Neural progenitor cell (in vitro differentiated cells): ENCODE results near the gene MYRIP. TPM values are rescaled to one million over a fixed set of nuclear protein-coding genes. Genes with fewer than 3 reads are reported as not detected.
A peak's percentile ranks its signal among the peaks of the same experiment; 100 is the strongest.

ENCODE experiments used
- DNase-seq: peaks from one replicate; pipeline ENCODE4 v3.0.0-alpha.2; 2016; ENCODE audit warnings: low spot score
- H2AFZ ChIP-seq: fragments of 200-600 bp; sonication (generic); replicated peaks from 2 replicates; pipeline ENCODE4 v1.6.1; 2016; ENCODE audit warnings: antibody characterized with exemption
- H3F3A ChIP-seq: fragments of 200-600 bp; sonication (generic); 2 replicates; pipeline ENCODE4 v1.6.1; 2016; ENCODE audit warnings: antibody characterized with exemption, low read depth
- H3K27ac ChIP-seq: fragments of 200-600 bp; sonication (generic); 2 replicates; pipeline ENCODE4 v1.5.1; 2016; ENCODE audit warnings: mild to moderate bottlenecking
- H3K27me3 ChIP-seq: fragments of 200-600 bp; sonication (generic); 2 replicates; pipeline ENCODE4 v1.6.1; 2016; ENCODE audit warnings: mild to moderate bottlenecking, moderate library complexity
- H3K36me3 ChIP-seq: fragments of 200-600 bp; sonication (generic); 2 replicates; pipeline ENCODE4 v1.5.1; 2016
- H3K4me1 ChIP-seq: fragments of 200-600 bp; sonication (generic); 2 replicates; pipeline ENCODE4 v1.6.1; 2016; ENCODE audit warnings: mixed run types
- H3K4me2 ChIP-seq: fragments of 200-600 bp; sonication (generic); 2 replicates; pipeline ENCODE4 v1.6.1; 2016
- H3K4me3 ChIP-seq: fragments of 200-600 bp; sonication (generic); 2 replicates; pipeline ENCODE4 v1.5.1; 2016
- H3K79me2 ChIP-seq: fragments of 200-600 bp; sonication (generic); 2 replicates; pipeline ENCODE4 v1.6.1; 2016; ENCODE audit warnings: low read depth
- H3K9ac ChIP-seq: fragments of 200-600 bp; sonication (generic); 2 replicates; pipeline ENCODE4 v1.6.1; 2016
- H3K9me3 ChIP-seq: fragments of 200-600 bp; sonication (generic); 2 replicates; pipeline ENCODE4 v1.5.1; 2016; ENCODE audit warnings: low read depth
- H4K20me1 ChIP-seq: fragments of 200-600 bp; sonication (generic); 2 replicates; pipeline ENCODE4 v1.6.1; 2016; ENCODE audit warnings: low read depth
- H3K27ac Mint-ChIP-seq: 3 replicates; pipeline ENCODE4 v1.8.0; 2021; ENCODE audit warnings: mixed read lengths
- H3K27me3 Mint-ChIP-seq: 2 replicates; pipeline ENCODE4 v1.8.0; 2022; ENCODE audit warnings: low read depth, mild to moderate bottlenecking, inconsistent platforms, moderate library complexity, mixed read lengths; ENCODE audit not compliant: insufficient read depth
- H3K36me3 Mint-ChIP-seq: 3 replicates; pipeline ENCODE4 v1.8.0; 2021; ENCODE audit warnings: mixed read lengths
- H3K4me1 Mint-ChIP-seq: 3 replicates; pipeline ENCODE4 v1.8.0; 2021; ENCODE audit warnings: mixed read lengths
- H3K4me3 Mint-ChIP-seq: 3 replicates; pipeline ENCODE4 v1.8.0; 2021; ENCODE audit warnings: mild to moderate bottlenecking, moderate library complexity, mixed read lengths
- H3K9me3 Mint-ChIP-seq: 3 replicates; pipeline ENCODE4 v1.8.0; 2020; ENCODE audit warnings: mixed read lengths
- EZH2 ChIP-seq: fragments of 200-600 bp; sonication (generic); IDR thresholded peaks from 2 replicates; pipeline ENCODE4 v1.6.1; 2017; ENCODE audit warnings: antibody characterized with exemption, mild to moderate bottlenecking, moderate library complexity
- EZH2phosphoT487 ChIP-seq: fragments of 200-600 bp; sonication (generic); IDR thresholded peaks from 2 replicates; pipeline ENCODE4 v1.6.1; 2017; ENCODE audit warnings: antibody characterized with exemption
- total RNA-seq: library from RNA; depleted of rRNA; stranded (reverse); fragments of >200 nt; gene quantifications from 2 replicates; pipeline ENCODE4 v1.2.3, GENCODE V29; 2015; ENCODE audit warnings: low replicate concordance
- TF ChIP-seq, protein P1 (sequence below): fragments of 200-600 bp; sonication (generic); IDR thresholded peaks from 2 replicates; pipeline ENCODE4 v1.5.1; 2017; ENCODE audit warnings: antibody characterized with exemption, mild to moderate bottlenecking

MYRIP gene
- total RNA-seq, 1 donor from 2014 or later: 0.62 TPM

- Histone ChIP-seq H3K27me3 (no peaks in the 10 kb centered on the region), H3F3A (peaks cover 2% of the 10 kb centered on the region), H3K4me3 (no peak overlapping the region), H3K9ac (no peak overlapping the region), H3K79me2 (no peaks in the 10 kb centered on the region), H4K20me1 (no peaks in the 10 kb centered on the region), H3K4me1 (no peaks in the 10 kb centered on the region), H3K9me3 (no peaks in the 10 kb centered on the region), H3K36me3 (no peaks in the 10 kb centered on the region), H3K27ac (no peak overlapping the region), H3K4me2 (no peak overlapping the region), H2AFZ (no peak overlapping the region)
- Mint-ChIP-seq H3K4me3 (no peak overlapping the region), H3K9me3 (no peaks in the 10 kb centered on the region), H3K4me1 (no peaks in the 10 kb centered on the region), H3K27ac (no peak overlapping the region), H3K27me3 (no peaks in the 10 kb centered on the region), H3K36me3 (no peaks in the 10 kb centered on the region)
- DNase-seq: peak; percentile 10
- no peak for TF ChIP-seq EZH2phosphoT487
- TF ChIP-seq, protein P1, sequence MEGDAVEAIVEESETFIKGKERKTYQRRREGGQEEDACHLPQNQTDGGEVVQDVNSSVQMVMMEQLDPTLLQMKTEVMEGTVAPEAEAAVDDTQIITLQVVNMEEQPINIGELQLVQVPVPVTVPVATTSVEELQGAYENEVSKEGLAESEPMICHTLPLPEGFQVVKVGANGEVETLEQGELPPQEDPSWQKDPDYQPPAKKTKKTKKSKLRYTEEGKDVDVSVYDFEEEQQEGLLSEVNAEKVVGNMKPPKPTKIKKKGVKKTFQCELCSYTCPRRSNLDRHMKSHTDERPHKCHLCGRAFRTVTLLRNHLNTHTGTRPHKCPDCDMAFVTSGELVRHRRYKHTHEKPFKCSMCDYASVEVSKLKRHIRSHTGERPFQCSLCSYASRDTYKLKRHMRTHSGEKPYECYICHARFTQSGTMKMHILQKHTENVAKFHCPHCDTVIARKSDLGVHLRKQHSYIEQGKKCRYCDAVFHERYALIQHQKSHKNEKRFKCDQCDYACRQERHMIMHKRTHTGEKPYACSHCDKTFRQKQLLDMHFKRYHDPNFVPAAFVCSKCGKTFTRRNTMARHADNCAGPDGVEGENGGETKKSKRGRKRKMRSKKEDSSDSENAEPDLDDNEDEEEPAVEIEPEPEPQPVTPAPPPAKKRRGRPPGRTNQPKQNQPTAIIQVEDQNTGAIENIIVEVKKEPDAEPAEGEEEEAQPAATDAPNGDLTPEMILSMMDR: peak; percentile 13
- no peak for TF ChIP-seq EZH2
Measured at GRCh38 chr3:40258555-40258954, 449.1 kb downstream of the MYRIP start.

- Histone ChIP-seq H3K27ac (no peak overlapping the region), H3K27me3 (no peaks in the 10 kb centered on the region), H3K36me3 (no peaks in the 10 kb centered on the region), H4K20me1 (no peaks in the 10 kb centered on the region), H3F3A (peaks cover 2% of the 10 kb centered on the region), H3K9ac (no peak overlapping the region), H3K4me3 (no peak overlapping the region), H3K9me3 (no peaks in the 10 kb centered on the region), H3K79me2 (no peaks in the 10 kb centered on the region), H2AFZ (no peak overlapping the region), H3K4me1 (no peaks in the 10 kb centered on the region), H3K4me2 (no peak overlapping the region)
- Mint-ChIP-seq H3K9me3 (no peaks in the 10 kb centered on the region), H3K27ac (no peak overlapping the region), H3K4me1 (no peaks in the 10 kb centered on the region), H3K27me3 (peaks cover 2% of the 10 kb centered on the region), H3K36me3 (no peaks in the 10 kb centered on the region), H3K4me3 (no peak overlapping the region)
- TF ChIP-seq EZH2phosphoT487: no peak
- TF ChIP-seq EZH2: no peak
- TF ChIP-seq, protein P1: no peak
- DNase-seq: no peak
Measured at GRCh38 chr3:40262331-40262730, 452.9 kb downstream of the MYRIP start.

GRCh38 chr3:40264451-40264850, 455.0 kb downstream of the MYRIP start:
- no peaks in the 10 kb centered on the region for H3K9me3 ChIP-seq
- DNase-seq: no peak
- Mint-ChIP-seq H3K36me3 (no peaks in the 10 kb centered on the region), H3K27ac (no peak overlapping the region), H3K4me1 (peaks cover 14% of the 10 kb centered on the region), H3K9me3 (no peaks in the 10 kb centered on the region), H3K27me3 (peaks cover 2% of the 10 kb centered on the region), H3K4me3 (no peak overlapping the region)
- H3K4me1 ChIP-seq: peaks cover 19% of the 10 kb centered on the region
- H3K36me3 ChIP-seq: no peaks in the 10 kb centered on the region
- H3K4me3 ChIP-seq: no peak overlapping the region
- TF ChIP-seq, protein P1: no peak
- TF ChIP-seq EZH2phosphoT487 (no peak), EZH2 (no peak)
- H3K4me2 ChIP-seq: no peak overlapping the region
- H3K9ac ChIP-seq: no peak overlapping the region
- H3K79me2 ChIP-seq: no peaks in the 10 kb centered on the region
- peaks cover 5% of the 10 kb centered on the region for H3F3A ChIP-seq
- no peak overlapping the region for H3K27ac ChIP-seq
- H4K20me1 ChIP-seq: no peaks in the 10 kb centered on the region
- H3K27me3 ChIP-seq: no peaks in the 10 kb centered on the region
- no peak overlapping the region for H2AFZ ChIP-seq
